ENCODE results near the gene TLCD4.

DNA sequence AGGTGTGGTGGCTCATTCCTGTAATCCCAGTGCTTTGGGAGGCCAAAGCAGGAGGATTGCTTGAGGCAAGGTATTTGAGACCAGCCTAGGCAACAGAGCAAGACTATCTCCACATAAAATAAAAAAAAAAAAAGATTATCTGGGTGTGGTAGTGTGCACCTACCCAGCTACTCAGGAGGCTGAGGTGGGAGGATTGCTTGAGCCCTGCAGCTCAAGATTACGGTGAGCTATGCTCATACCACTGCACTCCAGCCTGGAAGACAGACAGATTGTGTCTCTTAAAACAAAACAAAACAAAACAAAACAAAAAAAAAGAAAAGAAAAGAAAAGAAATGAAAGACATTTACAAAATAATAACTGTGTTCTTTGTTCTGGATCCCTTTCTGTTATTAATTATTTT lies 6.1 kb upstream of the TLCD4 start:
- TF ChIP-seq, protein P1, sequence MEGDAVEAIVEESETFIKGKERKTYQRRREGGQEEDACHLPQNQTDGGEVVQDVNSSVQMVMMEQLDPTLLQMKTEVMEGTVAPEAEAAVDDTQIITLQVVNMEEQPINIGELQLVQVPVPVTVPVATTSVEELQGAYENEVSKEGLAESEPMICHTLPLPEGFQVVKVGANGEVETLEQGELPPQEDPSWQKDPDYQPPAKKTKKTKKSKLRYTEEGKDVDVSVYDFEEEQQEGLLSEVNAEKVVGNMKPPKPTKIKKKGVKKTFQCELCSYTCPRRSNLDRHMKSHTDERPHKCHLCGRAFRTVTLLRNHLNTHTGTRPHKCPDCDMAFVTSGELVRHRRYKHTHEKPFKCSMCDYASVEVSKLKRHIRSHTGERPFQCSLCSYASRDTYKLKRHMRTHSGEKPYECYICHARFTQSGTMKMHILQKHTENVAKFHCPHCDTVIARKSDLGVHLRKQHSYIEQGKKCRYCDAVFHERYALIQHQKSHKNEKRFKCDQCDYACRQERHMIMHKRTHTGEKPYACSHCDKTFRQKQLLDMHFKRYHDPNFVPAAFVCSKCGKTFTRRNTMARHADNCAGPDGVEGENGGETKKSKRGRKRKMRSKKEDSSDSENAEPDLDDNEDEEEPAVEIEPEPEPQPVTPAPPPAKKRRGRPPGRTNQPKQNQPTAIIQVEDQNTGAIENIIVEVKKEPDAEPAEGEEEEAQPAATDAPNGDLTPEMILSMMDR (IDR thresholded peaks at IDR 0.05) = no peak
- TF ChIP-seq EZH2 (IDR thresholded peaks at IDR 0.05; ENCODE audit: borderline replicate concordance, insufficient read depth, low read depth, low read length, poor library complexity, severe bottlenecking) = no peak
